ENCODE data around the gene CDH13.

The CDH13 gene

GRCh38 chr16:82965808-82966207 is 339.0 kb downstream of the CDH13 start:
- no peak for DNase-seq

GRCh38 chr16:82967424-82967823 is 340.7 kb downstream of the CDH13 start:
- DNase-seq, result no peak

GRCh38 chr16:82971126-82971525 is 344.4 kb downstream of the CDH13 start:
- no peak for DNase-seq

GRCh38 chr16:82972331-82972919 is 345.7 kb downstream of the CDH13 start:
- no peak for DNase-seq

- no peak for DNase-seq
Observed at GRCh38 chr16:82979406-82980111, 352.8 kb downstream of the CDH13 start.

- no peak for DNase-seq
Observed at GRCh38 chr16:82980810-82981209, 354.0 kb downstream of the CDH13 start.

- no peak for DNase-seq
Observed at GRCh38 chr16:82987767-82988166, 361.0 kb downstream of the CDH13 start.

- DNase-seq, result no peak
Observed at GRCh38 chr16:82990155-82990554, 363.4 kb downstream of the CDH13 start.

- DNase-seq, result no peak
Observed at GRCh38 chr16:82991410-82991809, 364.6 kb downstream of the CDH13 start.

GRCh38 chr16:82991966-82992675 is 365.4 kb downstream of the CDH13 start:
- no peak for DNase-seq

GRCh38 chr16:82992786-82993185 is 366.0 kb downstream of the CDH13 start:
- no peak for DNase-seq

- DNase-seq, result no peak
Observed at GRCh38 chr16:82993415-82993814, 366.6 kb downstream of the CDH13 start.

GRCh38 chr16:82993926-82994325 is 367.2 kb downstream of the CDH13 start:
- no peak for DNase-seq

GRCh38 chr16:82995286-82995923 is 368.6 kb downstream of the CDH13 start:
- no peak for DNase-seq

- peak; percentile 58 for DNase-seq
Observed at GRCh38 chr16:82995924-82996441, 369.2 kb downstream of the CDH13 start.

- no peak for DNase-seq
Observed at GRCh38 chr16:82996814-82997213, 370.0 kb downstream of the CDH13 start.

GRCh38 chr16:82999711-83000110 is 372.9 kb downstream of the CDH13 start:
- no peak for DNase-seq

GRCh38 chr16:83002351-83003334 is 375.9 kb downstream of the CDH13 start:
- no peak for DNase-seq

GRCh38 chr16:83004868-83005652 is 378.3 kb downstream of the CDH13 start:
- DNase-seq, result no peak

- no peak for DNase-seq
Observed at GRCh38 chr16:83005653-83006160, 378.9 kb downstream of the CDH13 start.

Data from NCI-H1105 treated with DMSO at 0.1 percent for 48 hours (cell line).